GM12865 (cell line): ENCODE measurements around the gene ZNF346.

Experiments
- DNase-seq: peaks from one replicate; pipeline ENCODE4 v3.0.0; 2010; ENCODE audit warnings: low read depth
- H3K4me3 ChIP-seq: 2 replicates; pipeline ENCODE4 v1.5.1; 2011; ENCODE audit warnings: mild to moderate bottlenecking, low read depth, low read length, control low read depth
- CTCF ChIP-seq: IDR thresholded peaks from 2 replicates; pipeline ENCODE4 v1.5.1; 2011; ENCODE audit warnings: low read length, control low read depth, low read depth, inconsistent platforms; ENCODE audit not compliant: insufficient read depth; ENCODE audit errors: missing control alignments

The ZNF346 gene

DNA sequence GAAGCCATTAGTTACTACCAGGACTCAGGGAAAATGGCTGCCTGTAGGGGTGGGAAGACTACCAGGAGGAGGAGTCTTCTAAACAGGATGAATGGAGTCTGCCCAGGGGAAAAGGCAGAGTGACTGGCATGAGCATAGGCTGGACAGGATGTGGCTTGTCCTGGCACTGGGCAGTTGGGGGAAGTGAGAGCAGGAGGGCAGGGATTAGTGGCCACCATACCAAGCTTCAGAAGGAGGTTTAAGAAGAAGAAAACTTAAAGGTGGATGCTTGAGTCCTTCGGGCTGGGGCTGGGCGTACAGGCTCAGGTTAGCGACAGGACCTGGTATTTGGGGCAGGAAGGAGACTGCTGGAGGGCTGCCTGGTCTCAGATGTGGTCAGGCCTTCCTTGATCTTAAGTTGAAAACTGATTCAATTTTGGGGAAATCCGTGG is 106.1 kb downstream of the ZNF346 start:
- no peak overlapping the region for H3K4me3 ChIP-seq
- TF ChIP-seq CTCF = no peak
- no peak for DNase-seq

GRCh38 chr5:177130211-177131018 is 107.9 kb downstream of the ZNF346 start:
- TF ChIP-seq CTCF = no peak
- DNase-seq = no peak
- no peak overlapping the region for H3K4me3 ChIP-seq
